Cardiac septum (tissue), 1 donor: ENCODE data around the gene RSRP1. TPM values are rescaled to one million over a fixed set of nuclear protein-coding genes. Genes with fewer than 3 reads are reported as not detected.

Experiments
- DNase-seq: peaks from one replicate; pipeline ENCODE4 v3.0.0-alpha.2; 2020; ENCODE audit warnings: low spot score
- intact Hi-C: fragments of 100-400 bp; cut with DNase I; formaldehyde crosslinking; loops from one replicate; pipeline ENCODE4 v1.14.0; 2022
- total RNA-seq: library from RNA; stranded (reverse); fragmentation: NEBNext Ultra II Directional; extraction: Animal tissue kit (Norgen Biotek cat#: 25700); gene quantifications from one replicate; pipeline ENCODE4 v1.2.1, GENCODE V29; 2021
- donor health status: DM: no; HTN: no; CAD: no.

RSRP1 gene
- total RNA-seq, 1 donor from 2014 or later, result 52.2 TPM

GRCh38 chr1:25198663-25199252, 48.5 kb downstream of the RSRP1 start:
- no peak for DNase-seq
- intact Hi-C loops, result no loop called here

- intact Hi-C loops, result no loop called here
- no peak for DNase-seq
Measured at GRCh38 chr1:25197982-25198662, 49.1 kb downstream of the RSRP1 start.

GRCh38 chr1:25197235-25197975, 49.8 kb downstream of the RSRP1 start:
- no peak for DNase-seq
- intact Hi-C loops, result no loop called here

- intact Hi-C loops, result no loop called here
Measured at GRCh38 chr1:25196830-25197229, 50.4 kb downstream of the RSRP1 start.

GRCh38 chr1:25195835-25196234, 51.4 kb downstream of the RSRP1 start:
- no peak for DNase-seq
- intact Hi-C loops, result no loop called here

More at GRCh38 chr1:25196830-25197229, 50.4 kb downstream of the RSRP1 start:
- DNase-seq, result no peak

- DNase-seq, result no peak
- intact Hi-C loops, result no loop called here
Measured at GRCh38 chr1:25194572-25195020, 52.7 kb downstream of the RSRP1 start.

- intact Hi-C loops, result no loop called here
- no peak for DNase-seq
Measured at GRCh38 chr1:25194054-25194453, 53.2 kb downstream of the RSRP1 start.

GRCh38 chr1:25193229-25193628, 54.0 kb downstream of the RSRP1 start:
- no peak for DNase-seq
- intact Hi-C loops, result no loop called here

Other genes starting within 250 kb of the RSRP1 start
- 35.4 TPM for gene SYF2, start 15.0 kb downstream of the RSRP1 start, total RNA-seq
- not detected for gene RHD, start 25.1 kb upstream of the RSRP1 start, total RNA-seq
- 97.7 TPM for gene TMEM50A, start 90.9 kb upstream of the RSRP1 start, total RNA-seq
- gene RHCE, start 173.4 kb upstream of the RSRP1 start, total RNA-seq, result 0.57 TPM
- 10.3 TPM for gene MACO1, start 183.4 kb upstream of the RSRP1 start, total RNA-seq